Measurements from ENCODE around the gene CDK14.

The CDK14 gene

GRCh38 chr7:90789736-90790306, 193.7 kb downstream of the CDK14 start:
- TF ChIP-seq CTCF (IDR thresholded peaks at IDR 0.05), result no peak

GRCh38 chr7:90791596-90791995, 195.5 kb downstream of the CDK14 start:
- no peak for TF ChIP-seq CTCF (IDR thresholded peaks at IDR 0.05)

GRCh38 chr7:90792301-90792700, 196.2 kb downstream of the CDK14 start:
- no peak for TF ChIP-seq CTCF (IDR thresholded peaks at IDR 0.05)

GRCh38 chr7:90797596-90797995, 201.5 kb downstream of the CDK14 start:
- TF ChIP-seq CTCF (IDR thresholded peaks at IDR 0.05), result no peak

- no peak for TF ChIP-seq CTCF (IDR thresholded peaks at IDR 0.05)
Observed at GRCh38 chr7:90804370-90804769, 208.2 kb downstream of the CDK14 start.

GRCh38 chr7:90816511-90817142, 220.5 kb downstream of the CDK14 start:
- no peak for TF ChIP-seq CTCF (IDR thresholded peaks at IDR 0.05)

GRCh38 chr7:90817151-90817550, 221.0 kb downstream of the CDK14 start:
- no peak for TF ChIP-seq CTCF (IDR thresholded peaks at IDR 0.05)

GRCh38 chr7:90817846-90818245, 221.7 kb downstream of the CDK14 start:
- no peak for TF ChIP-seq CTCF (IDR thresholded peaks at IDR 0.05)

Data from LNCAP (cell line).